Stimulated activated CD4-positive, alpha-beta T cell treated with anti-CD3 and anti-CD28 coated beads, Interleukin-15, amount 100 ng/mL, for 1 hour (primary cell): Measurements from ENCODE around the gene MARCHF10.
A peak's percentile ranks its signal among the peaks of the same experiment; 100 is the strongest.

Experiments used
- DNase-seq, 2 donors: peaks; one replicate each; pipeline ENCODE4 v3.0.0-alpha.2; 2020; ENCODE audit warnings: low read depth in 1 of 2, low spot score in 1 of 2

MARCHF10 gene

GRCh38 chr17:62664336-62665120 lies 143.6 kb downstream of the MARCHF10 start:
- DNase-seq: no peak

- no peak for DNase-seq
Observed at GRCh38 chr17:62663304-62663703, 144.8 kb downstream of the MARCHF10 start.

GRCh38 chr17:62662855-62663254 lies 145.3 kb downstream of the MARCHF10 start:
- DNase-seq: no peak

GRCh38 chr17:62661337-62661736 lies 146.8 kb downstream of the MARCHF10 start:
- no peak for DNase-seq

DNA sequence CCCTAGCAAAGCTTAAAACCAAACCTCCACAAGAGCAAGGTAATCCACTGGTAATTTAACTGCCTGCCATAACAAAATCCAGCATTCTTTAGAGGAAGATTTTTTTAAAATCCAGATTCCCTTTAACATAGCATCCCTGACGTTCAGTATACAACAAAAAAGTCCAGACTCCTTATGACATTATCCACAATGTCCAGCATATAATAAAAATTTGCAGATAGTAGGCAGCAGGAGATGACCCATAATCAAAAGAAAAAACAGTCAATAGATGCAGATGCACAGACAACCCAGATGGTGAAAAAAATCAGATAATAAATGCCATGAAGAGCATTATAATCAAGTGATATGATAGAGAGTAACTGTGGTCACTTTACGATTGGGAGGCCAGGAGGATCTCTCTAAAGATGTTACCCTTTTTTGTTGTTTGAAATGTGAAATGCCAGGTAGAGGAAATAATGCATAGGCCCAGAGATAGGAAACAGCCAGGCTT lies 147.4 kb downstream of the MARCHF10 start:
- no peak for DNase-seq

- DNase-seq: no peak
Observed at GRCh38 chr17:62658136-62658920, 149.8 kb downstream of the MARCHF10 start.

GRCh38 chr17:62657690-62658089 lies 150.4 kb downstream of the MARCHF10 start:
- DNase-seq: no peak

- no peak for DNase-seq
Observed at GRCh38 chr17:62657145-62657665, 150.9 kb downstream of the MARCHF10 start.

GRCh38 chr17:62656446-62656845 lies 151.7 kb downstream of the MARCHF10 start:
- DNase-seq: no peak

GRCh38 chr17:62655656-62656055 lies 152.5 kb downstream of the MARCHF10 start:
- no peak for DNase-seq

DNA sequence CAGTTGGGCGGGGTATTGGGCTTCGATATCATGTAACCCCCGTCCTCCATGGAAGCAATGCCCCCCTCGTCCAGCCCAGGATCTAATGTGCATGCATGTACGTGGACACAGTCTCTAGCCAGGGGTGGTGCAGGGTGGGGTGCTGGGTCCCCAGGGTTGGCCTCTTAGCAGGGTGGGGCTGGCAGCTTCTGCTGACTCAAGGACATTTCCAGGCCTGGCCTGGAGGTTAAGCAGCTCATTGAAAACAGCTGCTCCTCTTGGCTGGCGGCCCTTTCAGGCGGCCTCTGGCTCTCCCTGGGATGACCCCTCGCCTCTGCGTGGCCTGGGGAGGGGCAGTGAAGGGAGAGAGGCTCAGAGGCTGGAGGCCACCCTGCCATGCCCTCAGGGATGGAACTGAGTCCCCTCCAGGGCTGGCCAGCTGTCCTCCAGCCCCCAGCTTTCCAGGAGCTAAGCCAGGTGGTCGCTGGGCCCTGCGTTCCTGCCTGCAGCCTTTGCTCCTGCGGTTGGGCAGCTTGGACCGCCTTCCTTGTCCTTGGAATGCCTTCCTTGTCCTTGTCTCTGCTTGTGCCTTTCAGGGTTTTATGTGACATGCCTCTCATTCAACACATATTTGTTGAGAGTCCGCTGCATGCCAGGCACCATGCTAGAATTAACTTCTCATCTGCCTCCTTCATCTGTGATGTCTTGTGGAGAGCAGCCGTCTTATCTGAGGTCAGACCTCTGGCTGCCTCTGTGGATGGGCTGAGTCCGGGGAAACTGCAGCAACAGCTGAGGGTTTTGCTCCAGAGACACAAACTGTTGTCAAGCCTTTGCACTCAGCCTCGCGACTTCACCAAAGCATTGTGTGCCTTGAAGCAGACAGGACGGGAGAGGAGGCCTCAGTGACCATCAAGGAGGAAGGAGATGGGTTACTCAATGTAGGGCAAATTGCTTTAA lies 154.0 kb downstream of the MARCHF10 start:
- no peak for DNase-seq

DNA sequence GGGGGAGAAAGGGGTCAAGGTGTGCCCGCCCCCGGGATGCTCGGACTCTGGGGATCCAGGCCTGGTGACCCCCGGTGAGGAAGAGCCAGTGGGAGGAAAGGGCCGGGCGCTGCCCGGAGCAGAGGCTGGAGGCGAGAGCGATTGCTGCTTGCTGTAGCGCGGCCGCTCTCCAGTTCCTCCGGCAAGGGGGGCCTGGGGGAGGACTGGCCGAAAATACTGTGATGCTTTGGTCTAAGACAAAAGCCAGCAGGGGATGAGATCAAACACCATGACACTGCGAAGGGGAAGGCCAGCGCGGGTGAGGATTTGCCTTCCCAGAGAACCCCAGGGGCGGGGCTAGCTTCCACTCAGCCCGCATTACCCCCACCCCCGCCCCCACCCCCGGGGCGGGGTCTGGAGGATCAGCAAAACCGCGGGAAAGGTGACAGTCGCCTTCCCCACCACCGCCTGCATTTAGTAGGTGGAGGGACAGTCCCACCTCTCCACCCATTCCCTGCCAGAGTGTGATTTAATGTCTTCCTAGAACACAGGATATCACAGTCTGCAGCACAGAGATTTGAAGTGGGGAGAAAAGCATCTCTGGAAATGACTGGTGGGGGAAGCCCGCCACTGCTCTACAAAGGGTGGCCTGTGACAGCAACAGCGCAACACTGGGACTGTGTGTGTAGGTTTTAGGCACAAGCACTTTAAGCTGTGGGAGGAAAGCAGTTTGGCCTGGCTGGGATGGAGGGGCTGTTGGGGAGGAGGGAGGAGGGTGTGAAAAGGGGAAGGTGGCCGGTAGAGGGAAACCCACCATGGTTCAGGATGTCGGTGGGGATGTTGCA lies 154.9 kb downstream of the MARCHF10 start:
- peak; percentile 40 to 89 for DNase-seq

DNA sequence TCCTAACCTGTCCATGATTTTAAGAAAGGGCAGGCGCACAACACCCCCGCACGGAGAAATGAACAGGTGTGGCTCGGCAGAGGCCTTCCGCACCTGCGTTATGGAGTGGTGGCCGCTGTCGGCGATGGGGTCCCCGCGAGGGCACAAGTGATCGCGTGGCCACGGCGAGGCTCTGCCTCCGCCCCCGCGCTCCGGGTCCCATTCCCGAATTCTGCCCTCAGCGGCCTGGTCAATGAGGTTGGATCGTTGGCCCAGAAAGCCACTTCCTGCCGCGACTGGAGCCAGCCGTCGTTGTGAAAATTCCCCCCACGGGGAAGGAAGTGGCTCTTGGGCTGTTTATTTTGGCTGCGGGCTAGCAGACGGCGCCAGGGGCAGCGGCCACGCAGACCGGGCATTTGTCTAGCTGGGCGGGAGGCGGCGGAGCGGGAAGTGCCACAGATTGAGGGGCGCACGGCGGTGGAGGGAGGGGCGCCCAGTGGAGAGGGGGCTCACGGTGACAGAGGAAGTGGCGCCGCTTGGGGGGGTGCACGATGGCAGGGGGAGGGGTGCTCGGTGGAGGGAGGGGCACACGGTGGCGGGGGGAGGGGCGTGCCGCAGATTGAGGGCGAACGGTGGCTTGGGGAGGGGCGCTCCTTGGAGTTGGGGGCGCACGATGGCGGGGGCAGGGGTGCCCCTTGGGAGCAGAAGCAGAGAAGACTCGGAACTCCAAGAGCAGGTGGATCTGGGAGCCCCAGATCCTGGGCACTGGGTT lies 155.7 kb downstream of the MARCHF10 start:
- peak in 1 of 2 donors; percentile 4 for DNase-seq
